ENCODE data around the gene KRTAP10-2. TPM values are rescaled to one million over a fixed set of nuclear protein-coding genes. Genes with fewer than 3 reads are reported as not detected.
"Not testable (repeated sequence)": the region's sequence is repeated elsewhere in the genome, so short reads cannot be mapped to it uniquely, and the experiment has no call there.

Gene KRTAP10-2
- total RNA-seq, 1 donor from 2014 or later: not detected

DNA sequence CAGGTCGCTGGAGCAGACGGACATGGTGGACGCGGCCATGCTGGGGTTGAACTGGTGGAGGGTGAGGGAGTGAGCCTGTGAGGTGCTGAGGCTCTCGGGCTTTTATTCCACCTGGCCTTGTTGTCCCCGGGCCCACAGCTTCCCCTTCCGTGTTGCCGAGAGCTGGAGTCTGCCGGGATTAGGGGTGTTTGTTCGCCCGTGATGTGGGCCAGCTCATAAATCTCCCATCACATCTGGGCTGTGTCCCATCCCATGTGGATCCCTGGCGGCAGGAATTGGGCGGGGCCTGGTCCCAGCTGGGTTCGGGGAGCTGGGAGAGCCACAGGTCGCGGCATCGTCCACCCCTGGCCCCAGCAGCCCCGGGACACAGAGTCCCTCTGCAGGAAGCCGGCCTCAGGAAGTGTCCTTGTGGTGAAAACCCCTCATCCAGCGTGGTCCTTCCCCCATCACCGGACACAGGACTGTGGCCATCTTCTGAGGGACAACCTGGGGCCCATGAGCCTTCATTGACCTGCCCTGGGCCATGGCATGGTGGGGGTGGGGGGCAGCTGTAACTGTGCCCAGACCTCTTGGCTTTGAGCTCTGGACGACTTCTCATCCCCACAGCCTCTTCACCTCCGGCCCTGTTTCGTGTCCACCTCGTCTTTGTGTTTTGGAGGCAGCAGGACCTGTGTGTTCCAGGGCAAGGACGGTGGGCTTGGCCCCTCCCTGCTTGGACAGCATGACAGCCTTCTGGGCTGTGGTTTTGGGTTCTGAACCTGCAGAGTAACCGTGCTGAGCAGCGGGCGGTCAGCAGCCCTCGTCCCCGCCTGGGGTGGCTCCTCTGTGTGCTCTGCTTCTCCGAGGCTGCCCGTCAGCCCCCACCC is 41.4 kb upstream of the KRTAP10-2 start, which contains the start of gene KRTAP10-6:
Gene KRTAP10-6 (minus strand): TSS at position 60 of the 866 bp plus-strand sequence. CDS start 21 bp downstream, at position 39.
- H3K9me3 Mint-ChIP-seq (ENCODE audit: unreplicated experiment): no peaks in the 10 kb centered on the region
- no peak within 1 kb of the TSS for H3K27ac Mint-ChIP-seq (ENCODE audit: unreplicated experiment)
- H3K27me3 Mint-ChIP-seq (ENCODE audit: unreplicated experiment): peaks cover 25% of the 10 kb centered on the region
- TF ChIP-seq CTCF (IDR thresholded peaks at IDR 0.05): no peak
- H3K4me1 Mint-ChIP-seq (ENCODE audit: unreplicated experiment): peaks cover 3% of the 10 kb centered on the region
- no peak within 1 kb of the TSS for H3K4me3 Mint-ChIP-seq (ENCODE audit: unreplicated experiment)
- no peaks in the 10 kb centered on the region for H3K36me3 Mint-ChIP-seq (ENCODE audit: unreplicated experiment)
- DNase-seq (ENCODE audit: extremely low spot score, unreplicated experiment): peak; percentile 80

DNA sequence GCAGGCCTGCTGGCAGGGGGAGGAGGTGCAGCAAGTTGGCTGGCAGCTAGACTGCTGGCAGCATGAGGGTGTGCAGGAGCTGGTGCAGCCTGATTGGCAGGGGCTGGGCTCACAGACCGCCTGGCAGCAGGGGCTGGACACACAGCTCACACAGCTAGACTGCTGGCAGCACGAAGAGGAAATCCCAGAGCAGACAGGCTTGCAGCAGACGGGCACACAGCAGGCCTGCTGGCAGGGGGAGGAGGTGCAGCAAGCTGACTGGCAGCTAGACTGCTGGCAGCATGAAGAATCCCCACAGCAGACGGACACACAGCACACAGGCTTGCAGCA is 40.5 kb upstream of the KRTAP10-2 start:
- not testable (repeated sequence) for H3K9me3 Mint-ChIP-seq (ENCODE audit: unreplicated experiment); H3K4me3 Mint-ChIP-seq (ENCODE audit: unreplicated experiment); H3K36me3 Mint-ChIP-seq (ENCODE audit: unreplicated experiment); H3K27ac Mint-ChIP-seq (ENCODE audit: unreplicated experiment); H3K4me1 Mint-ChIP-seq (ENCODE audit: unreplicated experiment)
- peaks cover 32% of the 10 kb centered on the region for H3K27me3 Mint-ChIP-seq (ENCODE audit: unreplicated experiment)
- DNase-seq (ENCODE audit: extremely low spot score, unreplicated experiment): peak; percentile 32

DNA sequence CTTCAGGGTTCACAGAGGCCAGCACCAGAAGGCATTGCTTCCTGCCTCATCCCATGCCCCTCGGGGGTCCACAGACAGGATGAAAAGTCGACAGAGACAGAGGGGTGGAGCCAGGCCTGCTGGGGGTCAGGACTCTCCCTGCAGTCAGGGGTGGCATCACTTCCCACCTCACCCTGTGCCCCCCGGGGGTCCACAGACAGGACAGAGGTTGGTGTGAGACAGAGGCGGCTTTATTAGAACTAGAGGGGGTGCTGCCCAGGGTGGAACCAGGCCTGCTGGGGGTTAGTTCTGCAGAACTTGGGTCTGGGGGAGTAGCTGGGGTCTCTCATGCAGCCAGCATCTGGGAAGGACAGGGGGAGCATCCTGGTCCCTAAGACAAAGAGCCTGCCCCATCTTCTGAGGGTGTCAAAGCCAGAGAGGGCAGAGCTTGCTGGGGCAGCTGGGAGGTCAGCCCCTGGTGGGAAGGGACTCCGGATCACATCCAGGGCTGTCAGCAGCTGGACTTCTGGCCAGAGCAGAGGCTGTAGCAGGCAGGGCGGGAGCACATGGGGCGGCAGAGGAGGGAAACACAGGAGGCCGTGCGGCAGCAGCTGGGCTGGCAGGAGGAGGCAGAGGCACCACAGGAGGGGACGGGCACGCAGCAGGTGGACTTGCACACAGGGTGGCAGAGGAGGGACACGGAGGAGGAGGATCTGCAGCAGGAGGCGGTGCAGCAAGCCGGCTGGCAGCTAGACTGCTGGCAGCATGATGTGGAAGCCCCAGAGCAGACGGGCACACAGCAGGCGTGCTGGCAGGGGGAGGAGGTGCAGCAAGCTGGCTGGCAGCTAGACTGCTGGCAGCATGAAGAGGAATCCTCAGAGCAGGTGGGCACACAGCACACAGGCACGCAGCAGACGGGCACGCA is 39.8 kb upstream of the KRTAP10-2 start:
- not testable (repeated sequence) for H3K4me1 Mint-ChIP-seq (ENCODE audit: unreplicated experiment); H3K4me3 Mint-ChIP-seq (ENCODE audit: unreplicated experiment); H3K27ac Mint-ChIP-seq (ENCODE audit: unreplicated experiment); H3K9me3 Mint-ChIP-seq (ENCODE audit: unreplicated experiment); H3K36me3 Mint-ChIP-seq (ENCODE audit: unreplicated experiment)
- DNase-seq (ENCODE audit: extremely low spot score, unreplicated experiment): peak; percentile 74
- H3K27me3 Mint-ChIP-seq (ENCODE audit: unreplicated experiment): peaks cover 32% of the 10 kb centered on the region

- no peaks in the 10 kb centered on the region for H3K36me3 Mint-ChIP-seq (ENCODE audit: unreplicated experiment)
- H3K27ac Mint-ChIP-seq (ENCODE audit: unreplicated experiment): no peak overlapping the region
- no peaks in the 10 kb centered on the region for H3K9me3 Mint-ChIP-seq (ENCODE audit: unreplicated experiment)
- H3K27me3 Mint-ChIP-seq (ENCODE audit: unreplicated experiment): peaks cover 34% of the 10 kb centered on the region
- peak; percentile 81 for DNase-seq (ENCODE audit: extremely low spot score, unreplicated experiment)
- no peak overlapping the region for H3K4me3 Mint-ChIP-seq (ENCODE audit: unreplicated experiment)
- no peak for TF ChIP-seq CTCF (IDR thresholded peaks at IDR 0.05)
- H3K4me1 Mint-ChIP-seq (ENCODE audit: unreplicated experiment): peaks cover 3% of the 10 kb centered on the region
Observed at GRCh38 chr21:44590311-44590721, 39.0 kb upstream of the KRTAP10-2 start.

- Mint-ChIP-seq H3K9me3 (ENCODE audit: unreplicated experiment) (no peaks in the 10 kb centered on the region), H3K4me1 (ENCODE audit: unreplicated experiment) (peaks cover 3% of the 10 kb centered on the region), H3K36me3 (ENCODE audit: unreplicated experiment) (no peaks in the 10 kb centered on the region), H3K27me3 (ENCODE audit: unreplicated experiment) (peaks cover 35% of the 10 kb centered on the region), H3K27ac (ENCODE audit: unreplicated experiment) (no peak overlapping the region), H3K4me3 (ENCODE audit: unreplicated experiment) (no peak overlapping the region)
- DNase-seq (ENCODE audit: extremely low spot score, unreplicated experiment): no peak
- no peak for TF ChIP-seq CTCF (IDR thresholded peaks at IDR 0.05)
Observed at GRCh38 chr21:44589586-44590305, 38.4 kb upstream of the KRTAP10-2 start.
